A549 (cell line): ENCODE results near the gene NFE2. TPM values are rescaled to one million over a fixed set of nuclear protein-coding genes. Genes with fewer than 3 reads are reported as not detected.

Experiments
- ATAC-seq, 2 experiments: fragments of 200-7000 bp in 1 of 2; fragments of >200 bp in 1 of 2; cut with Nextera tagmentation in 1 of 2; cut with Tn5 transposase in 1 of 2; 3 replicates each; pipeline versions ENCODE4 v1.8.0 to v1.9.1; 2018 to 2020; ENCODE audit warnings: mild to moderate bottlenecking in 1 of 2, moderate library complexity in 1 of 2
- CTCF ChIA-PET: fragments of 300-600 bp; sonication (Branson Sonifier 250); formaldehyde crosslinking; extraction: SDS; loops from one replicate; lab custom pipeline; 2021; ENCODE audit warnings: antibody characterized with exemption, inconsistent platforms; lab: Yijun Ruan, JAX
- POLR2A ChIA-PET: fragments of 350-600 bp; formaldehyde crosslinking; extraction: SDS; loops from one replicate; lab custom pipeline; 2021; ENCODE audit warnings: antibody characterized with exemption, inconsistent platforms; lab: Yijun Ruan, JAX
- DNase-seq, 2 experiments: peaks; one replicate each; pipeline versions ENCODE4 v3.0.0 to v3.0.0-alpha.2; 2011 to 2016; ENCODE audit warnings: low read depth in 1 of 2, low spot score in 1 of 2
- FAIRE-seq: peaks from 2 replicates; lab custom pipeline; 2011; peaks lifted over from hg19 to GRCh38; lab: Jason Lieb, UNC
- H3K27ac ChIP-seq, 2 experiments: fragments of >200 bp; sonication (Bioruptor Twin); formaldehyde crosslinking; 3 replicates each; pipeline ENCODE4 v1.5.1; 2016 to 2017
- H3K4me1 ChIP-seq: fragments of >200 bp; sonication (Bioruptor Twin); formaldehyde crosslinking; 3 replicates; pipeline ENCODE4 v1.6.1; 2016
- H3K4me2 ChIP-seq: fragments of >200 bp; sonication (Bioruptor Twin); formaldehyde crosslinking; 3 replicates; pipeline ENCODE4 v1.6.1; 2016
- H3K4me3 ChIP-seq: fragments of >200 bp; sonication (Bioruptor Twin); formaldehyde crosslinking; 3 replicates; pipeline ENCODE4 v1.5.1; 2016
- H3K9me3 ChIP-seq: fragments of >200 bp; sonication (Bioruptor Twin); formaldehyde crosslinking; 3 replicates; pipeline ENCODE4 v1.6.1; 2016
- BCL3 ChIP-seq: fragments of >200 bp; sonication (Bioruptor Twin); formaldehyde crosslinking; IDR thresholded peaks from 3 replicates; pipeline ENCODE4 v1.6.1; 2016
- CEBPB ChIP-seq, 2 experiments: fragments of >200 bp in 1 of 2; sonication (Bioruptor Twin) in 1 of 2; formaldehyde crosslinking in 1 of 2; IDR thresholded peaks; 2 replicates each; pipeline ENCODE4 v1.6.1; 2012 to 2016
- EHF ChIP-seq: fragments of 250-450 bp; sonication (Bioruptor Pico); IDR thresholded peaks from 2 replicates; pipeline ENCODE4 v1.5.0; 2020; ENCODE audit warnings: mild to moderate bottlenecking
- HEYL ChIP-seq: fragments of 250-450 bp; sonication (Bioruptor Pico); IDR thresholded peaks from 2 replicates; pipeline ENCODE4 v1.8.0; 2021; ENCODE audit warnings: mild to moderate bottlenecking, moderate library complexity
- HOXA7 ChIP-seq: fragments of 250-450 bp; sonication (Bioruptor Pico); IDR thresholded peaks from 2 replicates; pipeline ENCODE4 v1.5.0; 2020; ENCODE audit warnings: mild to moderate bottlenecking, moderate library complexity
- HOXB5 ChIP-seq: fragments of 250-450 bp; sonication (Bioruptor Pico); IDR thresholded peaks from 2 replicates; pipeline ENCODE4 v1.5.0; 2020; ENCODE audit warnings: mild to moderate bottlenecking, moderate library complexity
- JUN ChIP-seq, 2 experiments: fragments of >200 bp; sonication (Bioruptor Twin); formaldehyde crosslinking; IDR thresholded peaks; 2 replicates in 1 of 2; 3 replicates in 1 of 2; pipeline ENCODE4 v1.6.1; 2016 to 2017
- KDM5A ChIP-seq: fragments of 200-600 bp; sonication (generic); IDR thresholded peaks from 2 replicates; pipeline ENCODE4 v1.6.1; 2016; ENCODE audit warnings: antibody characterized with exemption, mild to moderate bottlenecking
- MAX ChIP-seq: IDR thresholded peaks from 2 replicates; pipeline ENCODE4 v1.6.1; 2012
- NFE2L2 ChIP-seq: fragments of 150-350 bp; conservative IDR thresholded peaks from 2 replicates; pipeline ENCODE4 v1.6.1; 2014; ENCODE audit warnings: low read length
- NPAS2 ChIP-seq: fragments of 250-450 bp; sonication (Bioruptor Pico); IDR thresholded peaks from 2 replicates; pipeline ENCODE4 v1.8.0; 2022; ENCODE audit warnings: mild to moderate bottlenecking, moderate library complexity, borderline replicate concordance
- POLR2AphosphoS2 ChIP-seq: conservative IDR thresholded peaks from 2 replicates; pipeline ENCODE4 v1.6.1; 2012; ENCODE audit warnings: low read length, improper control_type of control experiment, inconsistent platforms
- REST ChIP-seq: fragments of 200-600 bp; sonication (generic); IDR thresholded peaks from 2 replicates; pipeline ENCODE4 v1.6.1; 2016; ENCODE audit warnings: antibody characterized with exemption, mild to moderate bottlenecking, moderate library complexity
- RFX5 ChIP-seq: fragments of 450-650 bp; IDR thresholded peaks from 2 replicates; pipeline ENCODE4 v1.7.1; 2014; ENCODE audit warnings: antibody characterized with exemption, mild to moderate bottlenecking, moderate library complexity
- SREBF2 ChIP-seq: fragments of 450-650 bp; IDR thresholded peaks from 2 replicates; pipeline ENCODE4 v1.6.1; 2014; ENCODE audit warnings: mild to moderate bottlenecking, moderate library complexity
- TP53 ChIP-seq: fragments of 250-450 bp; sonication (Bioruptor Pico); IDR thresholded peaks from 2 replicates; pipeline ENCODE4 v1.5.0; 2021; ENCODE audit warnings: mild to moderate bottlenecking, moderate library complexity
- ZNF302 ChIP-seq: fragments of 250-450 bp; sonication (Bioruptor Pico); IDR thresholded peaks from 2 replicates; pipeline ENCODE4 v1.9.0; 2021; ENCODE audit warnings: inconsistent platforms, mild to moderate bottlenecking, moderate library complexity
- ZSCAN20 ChIP-seq: fragments of 250-450 bp; sonication (Bioruptor Pico); IDR thresholded peaks from 2 replicates; pipeline ENCODE4 v1.8.0; 2022; ENCODE audit warnings: mild to moderate bottlenecking, moderate library complexity
- WGBS: methylation state at CpG from one replicate; pipeline ENCODE4 v1.1.6; 2017; ENCODE audit errors: missing lambda C conversion rate; 5-methylcytosine and 5-hydroxymethylcytosine counted together
- polyA plus RNA-seq, 4 experiments: library from polyadenylated mRNA; depleted of rRNA in 3 of 4; stranded (reverse); fragments of >200 nt; fragmentation: RNase III in 1 of 4; extraction: RNeasy Plus Mini Kit Qiagen cat#74134 plus additional on column Dnase treatment in 1 of 4; gene quantifications; 2 replicates in 3 of 4; 3 replicates in 1 of 4; pipeline ENCODE4 v1.2.3, GENCODE V29; 2011 to 2017
- TF ChIP-seq, protein P1 (sequence below): fragments of 250-450 bp; sonication (Bioruptor Pico); IDR thresholded peaks from 2 replicates; pipeline ENCODE4 v1.5.0; 2020; ENCODE audit warnings: low read depth, mild to moderate bottlenecking, moderate library complexity
- TF ChIP-seq, protein P2 (sequence below): fragments of 150-350 bp; IDR thresholded peaks from 2 replicates; pipeline ENCODE4 v1.6.1; 2014; ENCODE audit warnings: low read depth, mild to moderate bottlenecking, low read length

Gene NFE2
- polyA plus RNA-seq, 2 of the 4 experiments (the other 2 are of a cell fraction): 0.30 to 0.52 TPM

GRCh38 chr12:54292083-54292930 lies 8.5 kb downstream of the NFE2 start:
- TF ChIP-seq MAX (no peak), BCL3 (no peak), HOXB5 (CRISPR knock-in tag) (no peak), KDM5A (no peak), HOXA7 (CRISPR knock-in tag) (no peak), SREBF2 (no peak), HEYL (CRISPR knock-in tag) (no peak), CEBPB (IDR thresholded peaks at IDR 0.05) (no peak), RFX5 (no peak), ZNF302 (CRISPR knock-in tag) (no peak), EHF (CRISPR knock-in tag) (no peak), NFE2L2 (no peak), TP53 (CRISPR knock-in tag) (no peak), POLR2AphosphoS2 (no peak), ZSCAN20 (no peak), REST (no peak), NPAS2 (no peak), JUN (IDR thresholded peaks at IDR 0.05) (no peak)
- TF ChIP-seq, protein P1, sequence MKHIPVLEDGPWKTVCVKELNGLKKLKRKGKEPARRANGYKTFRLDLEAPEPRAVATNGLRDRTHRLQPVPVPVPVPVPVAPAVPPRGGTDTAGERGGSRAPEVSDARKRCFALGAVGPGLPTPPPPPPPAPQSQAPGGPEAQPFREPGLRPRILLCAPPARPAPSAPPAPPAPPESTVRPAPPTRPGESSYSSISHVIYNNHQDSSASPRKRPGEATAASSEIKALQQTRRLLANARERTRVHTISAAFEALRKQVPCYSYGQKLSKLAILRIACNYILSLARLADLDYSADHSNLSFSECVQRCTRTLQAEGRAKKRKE (CRISPR knock-in tag): no peak
- TF ChIP-seq, protein P2, sequence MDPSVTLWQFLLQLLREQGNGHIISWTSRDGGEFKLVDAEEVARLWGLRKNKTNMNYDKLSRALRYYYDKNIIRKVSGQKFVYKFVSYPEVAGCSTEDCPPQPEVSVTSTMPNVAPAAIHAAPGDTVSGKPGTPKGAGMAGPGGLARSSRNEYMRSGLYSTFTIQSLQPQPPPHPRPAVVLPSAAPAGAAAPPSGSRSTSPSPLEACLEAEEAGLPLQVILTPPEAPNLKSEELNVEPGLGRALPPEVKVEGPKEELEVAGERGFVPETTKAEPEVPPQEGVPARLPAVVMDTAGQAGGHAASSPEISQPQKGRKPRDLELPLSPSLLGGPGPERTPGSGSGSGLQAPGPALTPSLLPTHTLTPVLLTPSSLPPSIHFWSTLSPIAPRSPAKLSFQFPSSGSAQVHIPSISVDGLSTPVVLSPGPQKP: no peak
- no peak overlapping the region for H3K4me3 ChIP-seq
- no peak for ATAC-seq
- ChIA-PET CTCF (interaction anchor here (0.7 to 9.4 kb wide), 22 partner anchors 8 to 148 kb away, joined by 3 to 86 read pairs (median 10); partner anchors contain the start of genes COPZ1 and NFE2), POLR2A (interaction anchor here (2.9 kb wide), 1 partner anchor 12 kb away, joined by 18 read pairs; the partner anchor contains the start of genes CBX5 and HNRNPA1)
- no peak overlapping the region for H3K4me2 ChIP-seq
- peaks cover 4% of the 10 kb centered on the region; the same call in 2 of the 3 replicates for H3K4me1 ChIP-seq
- 96% methylated on average over 30 of the region's 30 CpGs for WGBS
- no peaks in the 10 kb centered on the region for H3K9me3 ChIP-seq
- FAIRE-seq: no peak
- no peak overlapping the region for H3K27ac ChIP-seq
- DNase-seq: no peak
